Epidermal melanocyte (primary cell): Measurements from ENCODE around the gene MBNL2.

Experiments
- DNase-seq: peaks from one replicate; pipeline ENCODE4 v3.0.0; 2011; ENCODE audit warnings: low spot score; ENCODE audit not compliant: insufficient read length

MBNL2 gene

DNA sequence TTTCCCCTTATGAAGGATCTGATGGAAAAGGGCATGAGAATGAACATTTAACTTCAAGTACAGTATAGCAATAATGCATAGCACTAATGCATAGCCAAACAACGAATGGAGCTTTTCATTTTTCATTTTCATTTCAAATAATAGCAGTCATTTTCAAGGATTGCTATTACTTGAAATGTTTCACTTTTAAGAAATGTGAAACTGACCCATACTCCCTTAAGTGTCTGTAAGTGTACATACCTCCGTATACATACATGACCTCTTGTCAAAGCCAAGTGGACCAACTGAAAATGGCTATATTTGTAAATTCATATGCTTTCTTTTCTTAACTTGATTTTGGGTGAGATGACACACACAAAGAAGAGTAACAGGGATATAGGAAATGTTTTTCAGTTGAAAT is 215.6 kb downstream of the MBNL2 start:
- DNase-seq: no peak

DNA sequence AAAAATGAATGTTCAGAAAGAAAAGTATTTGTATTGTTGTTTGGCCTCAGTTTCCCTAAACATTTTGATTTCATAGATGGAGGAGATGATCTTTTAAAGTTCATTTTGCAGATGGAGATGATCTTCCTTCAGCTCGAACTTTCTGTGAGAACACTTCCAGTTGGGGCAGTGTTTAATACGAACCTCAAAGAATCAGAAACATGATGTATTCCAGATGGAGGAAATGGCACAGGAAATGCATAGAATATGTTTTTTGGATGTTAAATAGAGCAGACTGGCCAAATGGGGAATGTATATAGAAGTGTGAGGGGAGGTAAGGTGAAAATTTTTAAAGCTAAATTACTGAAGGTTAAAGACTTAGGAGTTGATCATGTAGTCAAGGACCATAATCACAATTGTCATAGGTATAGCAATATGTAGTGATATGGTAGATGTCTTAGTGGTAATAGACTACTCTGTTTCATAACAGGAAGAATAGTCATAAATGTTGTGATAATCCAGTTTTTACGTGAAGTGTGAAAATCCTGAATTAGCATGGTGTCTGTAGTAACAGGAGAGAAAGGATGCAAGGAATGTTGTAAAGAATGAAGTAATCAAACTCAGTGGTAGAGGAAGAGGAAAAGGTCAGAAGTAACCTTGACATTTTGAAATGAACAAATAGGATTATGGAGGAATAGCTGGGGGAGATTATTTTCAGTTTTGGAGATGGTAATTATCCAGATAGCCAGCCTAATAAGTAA is 216.9 kb downstream of the MBNL2 start:
- DNase-seq: no peak

DNA sequence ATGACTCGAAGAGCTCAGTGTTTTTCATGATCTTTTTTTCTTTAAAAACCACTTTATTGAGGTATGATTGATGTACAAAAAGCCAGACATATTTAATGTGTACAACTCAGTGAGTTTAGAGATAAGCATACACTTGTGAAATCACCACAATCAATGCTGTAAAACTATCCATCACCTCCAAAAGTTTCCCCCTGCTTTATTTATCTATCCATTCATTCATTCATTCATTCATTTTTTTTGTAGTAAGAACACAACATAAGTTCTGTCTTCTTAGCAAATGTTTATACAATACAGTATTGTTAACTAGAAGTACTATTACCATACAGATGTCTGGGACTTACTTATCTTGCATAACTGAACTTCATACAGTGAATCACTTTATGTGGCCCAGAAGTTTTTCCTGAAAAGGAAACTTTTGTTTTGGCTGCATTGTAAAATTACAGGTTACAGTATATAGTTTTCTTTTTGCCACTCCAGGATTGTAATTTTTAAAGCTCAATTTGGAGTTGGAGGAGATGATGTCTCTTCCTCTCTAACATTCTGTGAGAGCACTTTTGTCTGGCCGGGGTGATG is 218.6 kb downstream of the MBNL2 start:
- DNase-seq: no peak

DNA sequence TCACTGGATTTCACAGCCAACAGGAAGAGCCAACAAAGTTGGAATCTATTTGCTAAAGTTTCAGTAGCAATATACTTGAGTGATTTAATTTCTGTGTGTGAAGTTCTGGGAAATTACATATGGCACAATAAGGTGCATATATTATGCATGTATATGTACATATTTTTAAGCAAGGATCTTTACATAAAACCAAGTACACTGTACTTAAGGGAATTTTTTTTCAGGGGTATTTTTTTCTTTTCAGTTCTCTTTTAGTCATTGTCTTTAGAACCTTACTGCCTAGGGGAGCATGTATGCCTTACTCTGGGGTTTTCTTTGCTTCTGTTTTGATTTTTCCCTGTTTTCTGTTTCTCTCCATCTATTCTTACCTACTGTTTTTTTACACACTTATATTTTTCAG is 219.2 kb downstream of the MBNL2 start:
- DNase-seq: no peak
